Ishikawa (cell line): ENCODE data around the gene SYNCRIP.

Source experiments
- EGR1 ChIP-seq: IDR thresholded peaks from 2 replicates; pipeline ENCODE4 v1.6.1; 2012
- EP300 ChIP-seq: IDR thresholded peaks from 2 replicates; pipeline ENCODE4 v1.6.1; 2012; ENCODE audit warnings: borderline replicate concordance
- FOXM1 ChIP-seq: IDR thresholded peaks from 2 replicates; pipeline ENCODE4 v1.6.1; 2012; ENCODE audit warnings: low read depth, borderline replicate concordance
- RAD21 ChIP-seq: IDR thresholded peaks from 2 replicates; pipeline ENCODE4 v1.6.1; 2012; ENCODE audit warnings: low read depth
- REST ChIP-seq: IDR thresholded peaks from 2 replicates; pipeline ENCODE4 v1.6.1; 2012; ENCODE audit warnings: low read depth, mild to moderate bottlenecking
- TEAD4 ChIP-seq: IDR thresholded peaks from 2 replicates; pipeline ENCODE4 v1.6.1; 2012
- YY1 ChIP-seq: IDR thresholded peaks from 2 replicates; pipeline ENCODE4 v1.6.1; 2012; ENCODE audit warnings: low read depth
- ZBTB7A ChIP-seq: IDR thresholded peaks from 2 replicates; pipeline ENCODE4 v1.6.1; 2012; ENCODE audit warnings: low read depth
- TF ChIP-seq, protein P1 (sequence below): IDR thresholded peaks from 2 replicates; pipeline ENCODE4 v1.6.1; 2012
- TF ChIP-seq, protein P2 (sequence below): IDR thresholded peaks from 2 replicates; pipeline ENCODE4 v1.6.1; 2012

DNA sequence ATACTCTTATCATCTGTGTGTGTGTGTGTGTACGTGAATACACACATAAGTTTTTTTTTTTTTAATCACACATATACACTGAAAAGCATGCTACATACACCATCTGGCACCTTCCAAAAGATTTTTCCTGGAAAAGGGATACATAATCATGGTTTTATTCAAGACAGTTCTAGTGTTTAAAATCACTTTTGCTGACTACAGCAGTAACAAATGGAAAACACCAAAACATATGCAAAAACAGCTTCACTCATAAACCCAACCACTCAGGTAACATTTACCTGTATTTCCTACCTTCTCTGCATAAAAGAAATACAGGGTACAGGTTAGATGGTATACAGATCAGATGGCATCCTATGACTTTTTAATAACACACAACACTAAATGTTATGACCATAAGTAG lies 51.5 kb downstream of the SYNCRIP start:
- no peak for TF ChIP-seq REST
- TF ChIP-seq, protein P1, sequence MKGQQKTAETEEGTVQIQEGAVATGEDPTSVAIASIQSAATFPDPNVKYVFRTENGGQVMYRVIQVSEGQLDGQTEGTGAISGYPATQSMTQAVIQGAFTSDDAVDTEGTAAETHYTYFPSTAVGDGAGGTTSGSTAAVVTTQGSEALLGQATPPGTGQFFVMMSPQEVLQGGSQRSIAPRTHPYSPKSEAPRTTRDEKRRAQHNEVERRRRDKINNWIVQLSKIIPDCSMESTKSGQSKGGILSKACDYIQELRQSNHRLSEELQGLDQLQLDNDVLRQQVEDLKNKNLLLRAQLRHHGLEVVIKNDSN, result no peak
- TF ChIP-seq, protein P2, sequence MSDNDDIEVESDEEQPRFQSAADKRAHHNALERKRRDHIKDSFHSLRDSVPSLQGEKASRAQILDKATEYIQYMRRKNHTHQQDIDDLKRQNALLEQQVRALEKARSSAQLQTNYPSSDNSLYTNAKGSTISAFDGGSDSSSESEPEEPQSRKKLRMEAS, result no peak
- no peak for TF ChIP-seq EGR1
- no peak for TF ChIP-seq FOXM1
- no peak for TF ChIP-seq ZBTB7A
- no peak for TF ChIP-seq EP300
- no peak for TF ChIP-seq RAD21
- no peak for TF ChIP-seq YY1
- no peak for TF ChIP-seq TEAD4
